Fibroblast of lung (primary cell): ENCODE results near the gene C19orf81. TPM values are rescaled to one million over a fixed set of nuclear protein-coding genes. Genes with fewer than 3 reads are reported as not detected.

Experiments
- DNase-seq, 2 donors: peaks; one replicate each; pipeline versions ENCODE4 v3.0.0 to v3.0.0-alpha.2; 2010; ENCODE audit warnings: low read depth in 2 of 2
- H2AFZ ChIP-seq: 2 replicates; pipeline ENCODE4 v1.5.1; 2012; ENCODE audit warnings: low read length, control low read depth, inconsistent platforms
- H3K27ac ChIP-seq: 2 replicates; pipeline ENCODE4 v1.5.1; 2011; ENCODE audit warnings: low read length, control low read depth; ENCODE audit not compliant: insufficient read depth
- H3K27me3 ChIP-seq: 2 replicates; pipeline ENCODE4 v1.5.1; 2011; ENCODE audit warnings: mild to moderate bottlenecking, low read length; ENCODE audit not compliant: control insufficient read depth, insufficient read depth
- H3K36me3 ChIP-seq: 2 replicates; pipeline ENCODE4 v1.5.1; 2011; ENCODE audit warnings: low read length; ENCODE audit not compliant: control insufficient read depth, insufficient read depth
- H3K4me1 ChIP-seq: 2 replicates; pipeline ENCODE4 v1.5.1; 2011; ENCODE audit warnings: low read length; ENCODE audit not compliant: control insufficient read depth, insufficient read depth; ENCODE audit errors: extremely low read depth
- H3K4me2 ChIP-seq: 2 replicates; pipeline ENCODE4 v1.5.1; 2011; ENCODE audit warnings: low read length, control low read depth; ENCODE audit not compliant: insufficient read depth; ENCODE audit errors: extremely low read depth
- H3K4me3 ChIP-seq, 4 experiments: fragments of 200-600 bp in 1 of 4; sonication (generic) in 1 of 4; replicated peaks in 1 of 4; 2 replicates each; pipeline ENCODE4 v1.5.1; 2011 to 2016; ENCODE audit warnings: low read length in 4 of 4, low read depth in 3 of 4, mild to moderate bottlenecking in 3 of 4, control low read depth in 2 of 4, inconsistent platforms in 1 of 4, mixed read lengths in 1 of 4; ENCODE audit not compliant: insufficient read depth in 1 of 4; ENCODE audit errors: control extremely low read depth in 1 of 4
- H3K79me2 ChIP-seq: 2 replicates; pipeline ENCODE4 v1.5.1; 2012; ENCODE audit warnings: mild to moderate bottlenecking, low read length, inconsistent platforms; ENCODE audit not compliant: control insufficient read depth, insufficient read depth
- H3K9ac ChIP-seq: 2 replicates; pipeline ENCODE4 v1.5.1; 2011; ENCODE audit warnings: mild to moderate bottlenecking, low read length, control low read depth; ENCODE audit not compliant: insufficient read depth
- H3K9me3 ChIP-seq: 2 replicates; pipeline ENCODE4 v1.5.1; 2012; ENCODE audit warnings: low read depth, low read length; ENCODE audit not compliant: control insufficient read depth, insufficient read depth
- H4K20me1 ChIP-seq: 2 replicates; pipeline ENCODE4 v1.5.1; 2011; ENCODE audit warnings: low read length; ENCODE audit not compliant: control insufficient read depth, insufficient read depth; ENCODE audit errors: extremely low read depth
- CTCF ChIP-seq, 2 donors: IDR thresholded peaks in 1 of 2; conservative IDR thresholded peaks in 1 of 2; 1 replicate in 1 of 2; 2 replicates in 1 of 2; pipeline ENCODE4 v1.5.1; 2011 to 2012; ENCODE audit warnings: low read length in 2 of 2, control low read depth in 1 of 2, inconsistent platforms in 1 of 2, low read depth in 1 of 2, mild to moderate bottlenecking in 1 of 2
- EZH2 ChIP-seq: IDR thresholded peaks from 2 replicates; pipeline ENCODE4 v1.5.1; 2012; ENCODE audit warnings: low read length, control low read depth, mild to moderate bottlenecking; ENCODE audit errors: missing control alignments
- polyA plus RNA-seq, 2 donors: library from polyadenylated mRNA; depleted of rRNA in 1 of 2; stranded (reverse) in 1 of 2; unstranded in 1 of 2; fragments of >200 nt; gene quantifications; 2 replicates each; pipeline ENCODE4 v1.2.1, GENCODE V29; 2011 to 2012; ENCODE audit warnings: missing spikeins in 1 of 2
- total RNA-seq: library from RNA; depleted of rRNA; stranded (reverse); fragments of >200 nt; gene quantifications from 2 replicates; pipeline ENCODE4 v1.2.1, GENCODE V29; 2014

C19orf81 gene
- total and polyA plus RNA-seq, 2 donors (not counting 1 experiment from before 2014, with no cell fraction given): not detected

GRCh38 chr19:50694815-50695145 lies 45.5 kb downstream of the C19orf81 start:
- no peaks in the 10 kb centered on the region for H3K79me2 ChIP-seq
- H3K4me2 ChIP-seq: no peak overlapping the region
- no peaks in the 10 kb centered on the region for H3K4me1 ChIP-seq
- DNase-seq: no peak
- H3K4me3 ChIP-seq: no peak overlapping the region
- no peaks in the 10 kb centered on the region for H3K36me3 ChIP-seq
- H3K27ac ChIP-seq: no peak overlapping the region
- H2AFZ ChIP-seq: no peak overlapping the region
- H4K20me1 ChIP-seq: no peaks in the 10 kb centered on the region
- H3K9me3 ChIP-seq: no peaks in the 10 kb centered on the region
- peaks cover 4% of the 10 kb centered on the region for H3K27me3 ChIP-seq
- no peak for TF ChIP-seq EZH2
- TF ChIP-seq CTCF (conservative IDR thresholded peaks at IDR 0.05 in 1 of 2, IDR thresholded peaks at IDR 0.05 in 1 of 2; ENCODE audit: low read depth in 1 of 2, low read length in 2 of 2): no peak
- no peak overlapping the region for H3K9ac ChIP-seq

GRCh38 chr19:50695251-50696093 lies 46.2 kb downstream of the C19orf81 start:
- no peak overlapping the region for H3K4me3 ChIP-seq
- no peaks in the 10 kb centered on the region for H4K20me1 ChIP-seq
- no peaks in the 10 kb centered on the region for H3K4me1 ChIP-seq
- no peak overlapping the region for H3K27ac ChIP-seq
- H3K4me2 ChIP-seq: no peak overlapping the region
- no peak overlapping the region for H3K9ac ChIP-seq
- TF ChIP-seq EZH2 (no peak), CTCF (conservative IDR thresholded peaks at IDR 0.05 in 1 of 2, IDR thresholded peaks at IDR 0.05 in 1 of 2; ENCODE audit: low read depth in 1 of 2, low read length in 2 of 2) (no peak)
- peaks cover 4% of the 10 kb centered on the region for H3K27me3 ChIP-seq
- no peak for DNase-seq
- H2AFZ ChIP-seq: no peak overlapping the region
- H3K9me3 ChIP-seq: no peaks in the 10 kb centered on the region
- no peaks in the 10 kb centered on the region for H3K79me2 ChIP-seq
- H3K36me3 ChIP-seq: no peaks in the 10 kb centered on the region

- H3K27ac ChIP-seq: no peak overlapping the region
- no peak overlapping the region for H3K9ac ChIP-seq
- H3K4me3 ChIP-seq: no peak overlapping the region
- peaks cover 4% of the 10 kb centered on the region for H3K27me3 ChIP-seq
- no peaks in the 10 kb centered on the region for H3K79me2 ChIP-seq
- no peaks in the 10 kb centered on the region for H3K36me3 ChIP-seq
- no peaks in the 10 kb centered on the region for H3K9me3 ChIP-seq
- TF ChIP-seq EZH2 (no peak), CTCF (conservative IDR thresholded peaks at IDR 0.05 in 1 of 2, IDR thresholded peaks at IDR 0.05 in 1 of 2; ENCODE audit: low read depth in 1 of 2, low read length in 2 of 2) (no peak)
- H3K4me1 ChIP-seq: no peaks in the 10 kb centered on the region
- H3K4me2 ChIP-seq: no peak overlapping the region
- H2AFZ ChIP-seq: no peak overlapping the region
- H4K20me1 ChIP-seq: no peaks in the 10 kb centered on the region
- no peak for DNase-seq
Observed at GRCh38 chr19:50696094-50696483, 46.8 kb downstream of the C19orf81 start.
